NCI-H2081 treated with DMSO at 0.1 percent for 48 hours (cell line): Measurements from ENCODE around the gene HSPA6.
"Not testable (repeated sequence)": the region's sequence is repeated elsewhere in the genome, so short reads cannot be mapped to it uniquely, and the experiment has no call there.

Experiments
- DNase-seq: peaks from one replicate; lab custom pipeline; 2025; lab: John Stamatoyannopoulos, UW

The HSPA6 gene

DNA sequence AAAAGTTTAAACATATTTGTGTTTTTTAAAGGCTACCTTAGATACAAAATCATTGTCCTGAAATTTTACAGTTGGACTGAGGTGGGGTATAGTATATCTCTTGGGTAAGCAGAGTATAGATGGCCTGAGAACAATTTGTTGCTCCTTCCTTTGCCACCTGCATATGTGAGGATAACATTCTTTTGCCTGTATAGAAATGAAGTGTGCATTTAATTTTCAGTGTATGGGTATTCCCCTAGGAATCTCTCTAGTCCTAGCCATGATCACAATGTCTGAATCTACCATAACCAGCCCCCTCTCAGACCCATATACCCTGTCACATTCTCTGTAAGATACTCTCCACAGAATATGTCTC lies 21.0 kb upstream of the HSPA6 start:
- no peak for DNase-seq

DNA sequence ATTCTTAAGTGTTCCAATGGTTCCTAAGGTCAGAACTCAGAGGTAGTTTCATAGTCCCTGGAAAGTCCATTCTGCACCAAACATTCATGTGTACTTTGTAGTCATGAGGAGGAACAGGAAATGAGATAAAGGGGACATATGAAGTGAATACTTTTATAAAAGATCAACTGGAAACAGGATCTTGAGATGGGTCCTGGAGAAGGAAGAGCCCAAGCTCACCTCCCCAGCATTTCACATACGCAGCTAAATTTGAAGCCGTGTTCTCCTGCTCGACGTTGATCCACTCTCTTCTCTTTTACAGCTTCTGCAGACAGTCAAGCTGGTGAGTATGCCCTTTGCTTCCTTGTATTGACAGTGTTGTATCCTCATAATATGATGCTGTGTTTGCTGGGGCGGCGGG lies 18.7 kb upstream of the HSPA6 start:
- no peak for DNase-seq

DNA sequence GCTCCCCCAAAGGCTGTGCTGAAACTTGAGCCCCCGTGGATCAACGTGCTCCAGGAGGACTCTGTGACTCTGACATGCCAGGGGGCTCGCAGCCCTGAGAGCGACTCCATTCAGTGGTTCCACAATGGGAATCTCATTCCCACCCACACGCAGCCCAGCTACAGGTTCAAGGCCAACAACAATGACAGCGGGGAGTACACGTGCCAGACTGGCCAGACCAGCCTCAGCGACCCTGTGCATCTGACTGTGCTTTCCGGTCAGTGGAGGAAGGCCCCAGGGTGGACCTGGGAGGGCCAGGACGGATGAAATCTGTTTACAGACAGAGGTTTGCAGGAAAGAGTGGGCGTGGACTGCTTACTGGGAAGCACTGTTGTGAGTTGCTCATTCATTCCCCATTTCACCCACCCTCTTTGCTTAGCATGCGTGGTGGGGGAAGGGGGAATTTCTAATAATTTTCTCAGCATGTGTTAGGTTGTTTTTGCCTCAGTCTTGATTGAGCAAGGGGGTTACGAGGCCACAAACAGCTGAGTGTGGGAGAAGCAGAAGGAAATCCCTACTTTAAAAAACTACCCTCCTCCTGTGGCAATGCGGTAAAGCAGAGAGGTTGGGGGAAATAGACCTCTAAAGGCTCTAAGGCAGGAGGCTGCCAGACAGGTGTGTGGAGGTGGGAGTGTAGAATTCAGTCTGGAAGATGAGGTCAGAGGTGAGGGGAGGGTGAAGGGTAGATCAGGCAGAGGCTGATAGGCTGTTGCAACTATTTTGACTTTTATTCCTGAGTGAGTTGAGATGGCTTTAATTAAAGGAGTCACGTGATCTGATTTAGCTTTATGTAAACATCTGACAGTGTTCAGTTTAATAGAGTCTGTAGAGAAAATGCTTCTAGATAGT lies 17.8 kb upstream of the HSPA6 start:
- DNase-seq: no peak

DNA sequence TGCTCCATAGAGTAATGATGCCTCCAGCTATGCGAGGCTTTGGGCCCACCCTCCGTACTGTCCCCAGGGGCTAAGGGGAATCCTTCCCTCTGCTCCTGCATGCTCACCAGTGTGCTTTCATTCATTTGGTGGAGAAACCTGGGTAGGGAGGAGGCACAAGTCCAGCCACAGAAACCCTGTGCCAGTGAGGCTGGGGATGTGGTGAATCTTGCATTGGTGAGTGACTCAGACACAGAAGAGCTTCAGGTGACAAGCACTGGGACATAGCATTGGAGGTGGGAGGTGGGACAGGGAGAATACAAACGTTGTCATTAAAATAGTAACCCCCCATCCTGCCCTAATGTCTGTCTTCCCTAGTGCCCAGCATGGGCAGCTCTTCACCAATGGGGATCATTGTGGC lies 13.9 kb upstream of the HSPA6 start:
- DNase-seq: no peak

DNA sequence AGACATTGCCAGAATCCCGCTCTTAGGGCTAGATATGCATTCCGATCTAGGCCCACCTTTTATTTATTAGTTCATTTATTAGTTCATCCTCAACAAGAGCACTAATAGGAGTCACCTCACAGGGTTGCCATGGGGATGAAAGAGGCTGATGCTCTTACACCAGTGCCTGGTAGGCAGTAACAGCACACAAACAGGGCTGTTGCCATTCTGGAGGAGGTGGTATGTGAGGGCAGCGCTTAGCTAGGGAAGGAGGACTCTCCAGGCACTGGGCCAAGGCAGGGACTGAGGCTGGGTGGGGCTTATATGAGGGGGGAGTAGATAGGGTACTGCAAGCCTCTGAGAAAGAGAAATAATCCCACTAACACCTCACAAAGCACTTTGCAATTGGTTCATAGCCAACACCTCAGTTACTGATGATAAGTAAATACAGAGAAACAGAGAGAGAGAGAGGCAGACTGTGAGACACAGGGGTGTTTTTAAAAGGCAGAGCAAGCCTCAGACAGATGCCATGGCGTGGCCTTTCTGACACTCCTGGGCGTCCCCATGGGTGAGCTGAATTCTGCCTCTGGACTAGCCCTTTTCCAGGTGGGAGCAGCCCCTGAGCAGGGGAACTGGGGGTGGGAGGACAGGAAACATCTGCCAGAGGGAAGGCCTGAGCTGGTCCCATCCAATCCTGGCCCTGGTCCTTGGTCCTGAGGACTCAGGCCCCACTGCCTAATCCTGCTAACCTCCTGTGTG lies 13.2 kb upstream of the HSPA6 start:
- DNase-seq: peak; percentile 56

DNA sequence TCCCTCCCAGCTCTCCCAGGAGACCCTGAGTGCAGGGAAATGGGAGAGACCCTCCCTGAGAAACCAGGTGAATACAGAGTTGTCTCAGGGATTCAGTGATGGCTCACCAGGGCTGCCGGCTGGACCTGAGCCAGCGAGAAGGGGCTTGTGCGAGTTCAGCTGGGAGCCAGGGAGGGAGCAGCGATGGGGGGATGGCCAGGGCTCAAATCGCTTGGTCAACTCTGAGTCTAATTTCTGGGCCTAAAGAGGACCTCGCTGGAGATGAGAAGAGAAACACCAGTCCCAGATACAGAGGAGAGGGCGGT lies 12.6 kb upstream of the HSPA6 start:
- no peak for DNase-seq

DNA sequence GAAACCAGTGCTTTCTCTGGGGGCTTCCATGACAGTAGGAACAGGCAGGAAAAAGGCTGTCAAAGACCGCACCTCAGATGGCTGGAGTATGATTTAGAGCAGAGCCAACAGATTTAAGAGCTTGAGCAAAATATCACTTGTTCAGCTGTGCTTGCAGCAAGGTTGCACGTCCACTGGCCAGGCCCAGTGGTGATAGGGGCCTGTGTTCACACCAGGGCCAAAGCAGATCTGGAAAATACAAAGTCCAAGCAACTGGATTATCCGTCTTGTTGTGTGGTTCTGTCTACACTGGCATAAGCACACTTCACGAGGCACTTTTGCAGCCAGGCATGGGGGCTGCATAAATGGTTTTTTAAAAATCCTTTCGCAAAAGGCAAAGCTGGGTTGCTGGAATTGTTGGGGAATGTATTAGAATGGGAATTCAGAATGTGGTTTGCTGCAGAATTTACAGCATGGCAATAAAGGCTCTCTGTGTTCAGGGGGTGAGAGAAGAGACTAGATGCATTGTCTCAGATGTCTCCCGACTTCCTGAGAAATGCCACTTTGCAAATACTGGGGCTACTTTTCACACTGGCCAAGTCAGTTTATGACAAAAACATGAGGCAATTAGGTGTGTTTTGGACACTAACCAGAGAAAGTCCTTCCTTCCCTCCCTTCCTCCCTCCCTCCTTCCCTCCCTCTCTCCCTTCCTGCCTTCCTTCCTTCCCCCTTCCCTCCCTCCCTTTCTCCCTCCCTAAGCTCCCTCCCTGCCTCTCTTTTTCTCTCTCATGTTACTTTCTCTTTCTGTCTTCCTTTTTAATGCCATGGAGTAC lies 11.5 kb upstream of the HSPA6 start:
- DNase-seq: not testable (repeated sequence)

DNA sequence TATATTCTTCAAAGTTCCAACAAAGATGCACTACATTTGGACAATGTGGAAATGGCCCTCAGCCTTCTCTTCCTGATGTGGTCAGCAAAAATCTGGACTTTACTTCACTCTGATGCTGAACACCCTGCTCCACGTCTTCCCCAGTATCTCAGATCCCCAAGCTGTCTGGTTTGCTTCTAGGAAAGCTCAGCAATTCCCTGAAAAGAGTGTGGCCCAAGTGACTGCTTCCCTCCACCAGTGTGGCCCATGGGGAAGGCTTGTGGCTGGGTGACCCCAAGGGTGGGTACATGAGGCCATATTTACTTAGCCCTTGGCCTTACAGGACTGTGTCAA lies 10.9 kb upstream of the HSPA6 start:
- not testable (repeated sequence) for DNase-seq

DNA sequence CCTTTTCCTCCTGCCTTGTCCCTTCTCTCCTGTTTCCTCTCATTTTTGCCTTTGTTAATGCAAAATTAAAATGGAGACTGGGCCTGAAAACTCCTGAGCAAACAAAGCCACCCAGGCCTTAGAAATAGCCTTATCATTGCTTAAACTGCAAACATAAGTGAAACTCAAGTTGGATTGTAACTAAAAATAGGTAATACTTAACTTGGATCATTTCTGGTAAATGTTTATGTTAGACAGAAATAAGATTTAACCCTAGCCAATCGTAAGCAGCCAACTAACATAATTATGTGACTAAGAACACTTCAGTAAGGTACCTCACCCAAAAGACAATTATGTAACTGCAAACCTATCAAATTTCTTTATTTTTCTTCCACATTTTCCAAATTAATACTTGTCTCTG lies 10.4 kb upstream of the HSPA6 start:
- not testable (repeated sequence) for DNase-seq

DNA sequence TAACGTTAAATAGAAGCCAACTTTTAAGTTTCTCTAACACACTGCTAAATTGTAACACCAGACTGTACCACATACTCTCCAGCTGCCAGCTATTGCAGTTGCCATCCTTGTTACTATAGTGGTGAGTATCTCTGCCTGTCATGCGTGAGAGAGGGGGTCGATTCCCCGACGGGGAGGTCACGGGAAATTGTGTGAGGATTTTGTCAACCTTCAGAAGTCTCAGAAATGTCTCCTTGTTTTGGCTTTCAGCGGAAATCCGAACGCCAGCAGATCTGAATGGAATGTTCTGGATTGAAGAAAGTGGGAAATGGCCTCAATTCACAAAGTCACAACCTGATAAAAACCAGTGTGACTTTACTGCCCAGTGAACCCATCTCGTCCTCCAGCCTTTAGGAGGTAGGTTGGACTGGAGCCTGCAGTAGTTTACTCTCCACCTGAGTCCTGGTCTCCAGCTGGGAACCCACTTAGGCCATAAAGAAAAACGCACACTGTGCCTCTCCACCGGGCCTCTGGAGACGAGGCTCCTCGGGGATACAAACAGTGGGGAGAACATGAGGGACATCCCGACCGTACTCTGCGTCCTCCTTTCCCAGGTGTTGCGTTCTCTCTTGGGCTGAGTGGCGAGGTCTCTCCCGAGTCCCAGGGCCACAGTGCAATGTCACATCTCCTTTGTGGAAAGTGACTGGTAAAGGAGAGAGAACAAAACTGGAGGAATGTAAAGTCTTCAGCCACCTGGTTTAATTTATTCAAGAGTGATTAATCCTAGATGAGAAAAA lies 1.1 kb upstream of the HSPA6 start:
- not testable (repeated sequence) for DNase-seq

DNA sequence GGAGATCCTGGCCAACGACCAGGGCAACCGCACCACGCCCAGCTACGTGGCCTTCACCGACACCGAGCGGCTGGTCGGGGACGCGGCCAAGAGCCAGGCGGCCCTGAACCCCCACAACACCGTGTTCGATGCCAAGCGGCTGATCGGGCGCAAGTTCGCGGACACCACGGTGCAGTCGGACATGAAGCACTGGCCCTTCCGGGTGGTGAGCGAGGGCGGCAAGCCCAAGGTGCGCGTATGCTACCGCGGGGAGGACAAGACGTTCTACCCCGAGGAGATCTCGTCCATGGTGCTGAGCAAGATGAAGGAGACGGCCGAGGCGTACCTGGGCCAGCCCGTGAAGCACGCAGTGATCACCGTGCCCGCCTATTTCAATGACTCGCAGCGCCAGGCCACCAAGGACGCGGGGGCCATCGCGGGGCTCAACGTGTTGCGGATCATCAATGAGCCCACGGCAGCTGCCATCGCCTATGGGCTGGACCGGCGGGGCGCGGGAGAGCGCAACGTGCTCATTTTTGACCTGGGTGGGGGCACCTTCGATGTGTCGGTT lies 477 bp downstream of the HSPA6 start:
- DNase-seq: not testable (repeated sequence)

DNA sequence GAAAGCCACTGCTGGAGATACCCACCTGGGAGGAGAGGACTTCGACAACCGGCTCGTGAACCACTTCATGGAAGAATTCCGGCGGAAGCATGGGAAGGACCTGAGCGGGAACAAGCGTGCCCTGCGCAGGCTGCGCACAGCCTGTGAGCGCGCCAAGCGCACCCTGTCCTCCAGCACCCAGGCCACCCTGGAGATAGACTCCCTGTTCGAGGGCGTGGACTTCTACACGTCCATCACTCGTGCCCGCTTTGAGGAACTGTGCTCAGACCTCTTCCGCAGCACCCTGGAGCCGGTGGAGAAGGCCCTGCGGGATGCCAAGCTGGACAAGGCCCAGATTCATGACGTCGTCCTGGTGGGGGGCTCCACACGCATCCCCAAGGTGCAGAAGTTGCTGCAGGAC lies 981 bp downstream of the HSPA6 start:
- not testable (repeated sequence) for DNase-seq

DNA sequence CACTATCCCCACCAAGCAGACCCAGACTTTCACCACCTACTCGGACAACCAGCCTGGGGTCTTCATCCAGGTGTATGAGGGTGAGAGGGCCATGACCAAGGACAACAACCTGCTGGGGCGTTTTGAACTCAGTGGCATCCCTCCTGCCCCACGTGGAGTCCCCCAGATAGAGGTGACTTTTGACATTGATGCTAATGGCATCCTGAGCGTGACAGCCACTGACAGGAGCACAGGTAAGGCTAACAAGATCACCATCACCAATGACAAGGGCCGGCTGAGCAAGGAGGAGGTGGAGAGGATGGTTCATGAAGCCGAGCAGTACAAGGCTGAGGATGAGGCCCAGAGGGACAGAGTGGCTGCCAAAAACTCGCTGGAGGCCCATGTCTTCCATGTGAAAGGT lies 1.6 kb downstream of the HSPA6 start:
- DNase-seq: not testable (repeated sequence)

DNA sequence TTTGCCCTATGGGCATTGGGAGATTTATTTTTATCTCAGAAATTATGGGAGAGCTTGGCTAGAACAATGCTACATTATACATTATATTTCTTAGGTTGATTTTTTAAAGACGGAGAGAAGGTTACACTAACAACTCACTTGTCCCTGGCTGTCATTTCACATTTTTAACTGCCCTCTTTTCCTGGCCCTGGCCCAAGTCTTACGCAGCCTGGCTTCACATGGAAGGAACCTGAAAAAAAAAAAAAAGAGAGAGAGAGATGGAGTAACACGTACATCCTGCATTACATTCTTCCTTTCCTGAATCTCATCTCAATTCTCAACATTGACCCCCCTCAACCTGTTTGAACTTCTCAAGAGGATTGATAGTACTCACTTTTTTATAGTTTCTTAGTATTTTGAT lies 4.2 kb downstream of the HSPA6 start:
- not testable (repeated sequence) for DNase-seq

DNA sequence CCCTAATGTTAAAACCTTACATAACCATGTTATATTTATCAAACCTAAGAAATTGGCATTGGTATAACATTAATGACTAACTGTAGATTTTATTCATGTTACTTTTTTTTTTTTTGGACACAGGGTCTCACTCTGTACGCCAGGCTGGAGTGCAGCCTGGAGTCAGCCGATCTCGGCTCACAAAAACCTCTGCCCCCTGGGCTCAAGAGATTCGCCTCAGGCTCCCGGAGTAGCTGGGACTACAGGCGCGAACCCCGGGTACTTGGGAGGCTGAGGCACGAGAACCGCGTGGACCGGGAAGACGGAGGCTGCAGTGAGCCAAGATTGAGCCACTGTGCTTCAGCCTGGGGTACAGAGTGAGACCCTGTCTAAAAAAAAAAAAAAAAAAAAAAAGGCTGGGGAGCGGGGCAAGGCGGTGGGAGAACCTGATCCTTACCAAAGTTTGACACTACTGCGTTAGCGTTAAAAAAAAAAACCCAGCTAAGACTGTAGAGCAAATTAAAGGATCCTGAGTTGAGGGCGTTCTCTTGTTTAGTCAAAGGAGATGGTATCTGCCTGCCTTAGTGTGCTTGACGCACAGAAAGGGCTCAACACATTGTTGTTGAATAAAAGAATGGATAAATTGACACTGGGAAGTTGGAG lies 5.2 kb downstream of the HSPA6 start:
- DNase-seq: not testable (repeated sequence)

DNA sequence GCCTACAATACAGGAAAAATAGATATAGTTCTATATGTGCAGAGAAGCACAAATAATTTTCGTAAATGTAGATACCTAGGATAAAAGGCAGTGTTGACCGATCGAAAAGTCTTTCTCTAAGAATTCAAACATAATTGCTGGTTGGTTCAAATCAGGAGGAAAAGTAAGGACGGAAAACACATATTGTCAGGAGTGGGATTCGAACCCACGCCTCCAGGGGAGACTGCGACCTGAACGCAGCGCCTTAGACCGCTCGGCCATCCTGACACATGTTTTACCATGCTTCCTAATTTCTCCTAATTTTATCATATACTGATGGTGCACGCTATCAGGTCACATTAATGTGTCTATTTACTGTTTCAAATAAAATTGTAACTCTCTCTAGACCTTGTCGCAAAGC lies 5.8 kb downstream of the HSPA6 start:
- DNase-seq: peak; percentile 51

DNA sequence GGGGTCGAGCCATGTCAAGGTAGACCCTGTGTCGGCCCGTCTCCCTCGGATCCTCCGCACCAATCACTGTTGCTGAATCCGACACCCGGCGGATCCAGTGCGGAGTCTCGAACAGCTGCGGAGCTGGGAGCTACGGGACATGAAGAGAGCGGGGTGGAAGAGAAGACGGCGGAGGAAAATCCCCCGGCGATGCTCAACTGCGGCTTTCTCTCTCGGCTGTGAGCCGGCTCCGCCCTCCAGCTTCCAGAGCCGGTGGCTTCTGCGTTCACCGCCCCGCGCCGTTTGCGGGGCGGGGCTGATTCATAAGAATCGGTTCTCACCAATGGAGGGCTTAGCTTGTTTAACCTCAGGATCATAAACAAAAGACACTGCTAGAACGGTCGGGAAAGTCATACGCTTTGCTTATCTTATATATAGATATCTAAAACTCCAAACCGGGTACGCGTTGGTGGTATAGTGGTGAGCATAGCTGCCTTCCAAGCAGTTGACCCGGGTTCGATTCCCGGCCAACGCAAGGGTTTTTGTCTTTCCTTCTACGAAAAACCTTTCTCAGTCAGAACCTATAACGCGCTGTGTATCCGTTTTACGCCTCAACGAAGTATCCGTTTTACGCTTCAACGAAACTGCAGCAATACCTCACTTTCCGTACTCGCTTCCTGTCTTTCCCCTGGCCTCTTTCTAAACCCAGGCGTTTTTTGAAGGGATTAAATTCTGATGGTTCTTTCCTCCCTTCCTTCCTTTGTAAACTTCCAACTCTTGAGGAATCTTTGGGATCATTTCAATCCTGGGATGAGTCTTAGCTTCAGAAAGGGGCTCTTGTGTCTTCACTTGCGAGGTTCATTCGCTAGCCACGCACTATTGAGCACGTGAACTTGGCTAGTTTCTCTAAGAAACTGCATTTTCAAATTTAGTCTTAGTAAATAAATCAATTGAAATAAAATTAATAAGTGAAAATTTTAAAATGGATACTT lies 6.6 kb downstream of the HSPA6 start:
- peak; percentile 87 for DNase-seq

DNA sequence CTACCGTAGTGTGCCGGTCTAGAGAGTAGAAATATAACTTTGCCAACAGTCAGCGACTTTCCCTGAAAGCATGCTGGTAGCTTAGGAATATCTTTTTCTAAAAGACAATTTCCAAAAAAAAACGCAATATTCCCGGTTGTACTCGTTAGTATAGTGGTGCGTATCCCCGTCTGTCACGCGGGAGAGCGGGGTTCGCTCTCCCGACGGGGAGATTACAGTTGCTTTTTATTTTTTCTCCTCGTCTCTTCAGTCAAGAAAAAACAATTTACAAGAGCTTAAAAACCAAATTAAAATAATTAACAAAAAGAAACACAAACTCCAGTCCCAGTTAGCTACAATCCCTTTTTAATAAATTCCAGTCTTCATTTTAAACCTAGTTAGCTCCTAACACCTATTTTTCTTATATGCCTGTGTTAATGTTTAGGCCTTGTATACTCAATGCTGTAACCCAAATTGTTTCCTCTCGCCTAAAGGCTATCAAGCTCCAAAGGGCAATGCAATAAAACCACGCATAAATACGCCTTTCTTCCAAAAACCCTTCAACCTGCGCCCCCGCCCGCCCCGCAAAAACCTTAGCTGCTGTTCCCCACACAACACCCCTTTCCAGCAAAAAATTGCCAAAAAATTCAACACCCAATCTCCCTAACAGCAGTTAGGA lies 7.8 kb downstream of the HSPA6 start:
- no peak for DNase-seq
